ENCODE results near the gene HAPSTR1. TPM values are rescaled to one million over a fixed set of nuclear protein-coding genes. Genes with fewer than 3 reads are reported as not detected.

The HAPSTR1 gene
- total and polyA plus RNA-seq, 2 experiments from 2014 or later = 9.5 to 66.0 TPM

- no peaks in the 10 kb centered on the region; the same call in 1 of the 2 replicates for H3K9me2 ChIP-seq (ENCODE audit: insufficient read depth)
- no peaks in the 10 kb centered on the region for H3K27me3 ChIP-seq (ENCODE audit: insufficient read depth)
- peaks cover 16% of the 10 kb centered on the region; the same call in 2 of the 3 replicates for H3K9me3 Mint-ChIP-seq
- H3K4me1 ChIP-seq (ENCODE audit: insufficient read depth) = no peaks in the 10 kb centered on the region; the same call in 1 of the 2 replicates
- 0 out of 2 replicates have a peak, but pooled peaks cover 3% of the 10 kb centered on the region for H3F3A ChIP-seq (replicated peaks; ENCODE audit: low read depth)
- no peak overlapping the region for H3K27ac Mint-ChIP-seq
- H3K4me3 ChIP-seq = no peak overlapping the region
- no peak for DNase-seq (ENCODE audit: low spot score)
- H2AFZ ChIP-seq = no peak overlapping the region
- H4K20me1 ChIP-seq (replicated peaks; ENCODE audit: insufficient read depth) = no peaks in the 10 kb centered on the region
- no peaks in the 10 kb centered on the region for H3K36me3 ChIP-seq (ENCODE audit: insufficient read depth)
- H3K4me2 ChIP-seq = no peak overlapping the region
- H3K79me2 ChIP-seq (replicated peaks; ENCODE audit: insufficient read depth) = no peaks in the 10 kb centered on the region
- no peak overlapping the region for H3K4me3 Mint-ChIP-seq
- ATAC-seq = no peak
- H3K36me3 Mint-ChIP-seq (ENCODE audit: low read depth) = peaks cover 17% of the 10 kb centered on the region; the same call in 2 of the 3 replicates
- no peak overlapping the region for H3K27ac ChIP-seq (ENCODE audit: low read depth)
- no peak for TF ChIP-seq REST (IDR thresholded peaks at IDR 0.05; ENCODE audit: unreplicated experiment)
- no peak for TF ChIP-seq ZNF462 (CRISPR knock-in tag; IDR thresholded peaks at IDR 0.05)
- no peak for TF ChIP-seq ZNF331 (CRISPR knock-in tag; IDR thresholded peaks at IDR 0.05; ENCODE audit: low read depth)
- H3K4me1 Mint-ChIP-seq = no peaks in the 10 kb centered on the region
- peaks cover 7% of the 10 kb centered on the region for H3K27me3 Mint-ChIP-seq (ENCODE audit: insufficient read depth, low read depth, poor library complexity)
Measured at GRCh38 chr16:9081158-9081557, 10.3 kb upstream of the HAPSTR1 start.
